Keratinocyte (primary cell): ENCODE results near the gene TMTC3. TPM values are rescaled to one million over a fixed set of nuclear protein-coding genes. Genes with fewer than 3 reads are reported as not detected.

Experiments
- DNase-seq: peaks from one replicate; pipeline ENCODE4 v3.0.0-alpha.2; 2011; ENCODE audit warnings: low read depth, missing footprints, low spot score
- FAIRE-seq: peaks from 2 replicates; lab custom pipeline; 2011; peaks lifted over from hg19 to GRCh38; lab: Jason Lieb, UNC
- H2AFZ ChIP-seq: 2 replicates; pipeline ENCODE4 v1.6.0; 2012; ENCODE audit warnings: low read length, control low read depth, inconsistent platforms; ENCODE audit not compliant: control insufficient read depth
- H3K27ac ChIP-seq: 2 replicates; pipeline ENCODE4 v1.5.1; 2011; ENCODE audit warnings: low read length; ENCODE audit not compliant: control insufficient read depth, insufficient read depth
- H3K27me3 ChIP-seq: 3 replicates; pipeline ENCODE4 v1.6.0; 2011; ENCODE audit warnings: low read length; ENCODE audit not compliant: control insufficient read depth, insufficient read depth; ENCODE audit errors: extremely low read depth
- H3K36me3 ChIP-seq, 2 experiments: 2 replicates in 1 of 2; 3 replicates in 1 of 2; pipeline ENCODE4 v1.5.1; 2011; ENCODE audit warnings: low read length in 2 of 2, mild to moderate bottlenecking in 1 of 2; ENCODE audit not compliant: control insufficient read depth in 2 of 2, insufficient read depth in 2 of 2; ENCODE audit errors: extremely low read depth in 1 of 2
- H3K4me1 ChIP-seq: 3 replicates; pipeline ENCODE4 v1.5.1; 2011; ENCODE audit warnings: low read length; ENCODE audit not compliant: control insufficient read depth, insufficient read depth; ENCODE audit errors: extremely low read depth
- H3K4me2 ChIP-seq: 3 replicates; pipeline ENCODE4 v1.6.0; 2011; ENCODE audit warnings: low read depth, low read length; ENCODE audit not compliant: control insufficient read depth, insufficient read depth; ENCODE audit errors: extremely low read depth
- H3K4me3 ChIP-seq, 3 experiments: fragments of 200-600 bp in 1 of 3; sonication (generic) in 1 of 3; 2 replicates in 2 of 3; 3 replicates in 1 of 3; pipeline ENCODE4 v1.5.1; 2011 to 2016; ENCODE audit warnings: low read length in 3 of 3, mild to moderate bottlenecking in 3 of 3, control low read depth in 2 of 3, inconsistent platforms in 1 of 3, low read depth in 1 of 3, mixed read lengths in 1 of 3, mixed run types in 1 of 3, moderate library complexity in 1 of 3; ENCODE audit not compliant: control insufficient read depth in 2 of 3, insufficient read depth in 2 of 3; ENCODE audit errors: extremely low read depth in 1 of 3
- H3K79me2 ChIP-seq: 2 replicates; pipeline ENCODE4 v1.6.0; 2012; ENCODE audit warnings: low read length; ENCODE audit not compliant: control insufficient read depth, insufficient read depth
- H3K9ac ChIP-seq: 3 replicates; pipeline ENCODE4 v1.6.0; 2011; ENCODE audit warnings: low read length; ENCODE audit not compliant: control insufficient read depth, insufficient read depth; ENCODE audit errors: extremely low read depth
- H3K9me1 ChIP-seq: 3 replicates; pipeline ENCODE4 v1.6.0; 2011; ENCODE audit warnings: low read length; ENCODE audit not compliant: control insufficient read depth, insufficient read depth; ENCODE audit errors: extremely low read depth
- H3K9me3 ChIP-seq: 2 replicates; pipeline ENCODE4 v1.5.1; 2012; ENCODE audit warnings: low read depth, low read length; ENCODE audit not compliant: control insufficient read depth
- H4K20me1 ChIP-seq: 3 replicates; pipeline ENCODE4 v1.6.0; 2011; ENCODE audit warnings: low read length; ENCODE audit not compliant: control insufficient read depth, insufficient read depth; ENCODE audit errors: extremely low read depth
- EZH2 ChIP-seq: IDR thresholded peaks from one replicate; pipeline ENCODE4 v1.6.1; 2012; ENCODE audit warnings: inconsistent platforms, mild to moderate bottlenecking, low read length, moderate library complexity
- dilution Hi-C: fragments of 300-500 bp; cut with MboI; formaldehyde crosslinking; loops from one replicate; pipeline ENCODE4 v1.7.0; 2020; ENCODE audit warnings: low sequenced_read_pairs; ENCODE audit not compliant: extremely low pct_ligation_motif_present
- polyA plus RNA-seq, 5 experiments: library from polyadenylated mRNA; depleted of rRNA in 3 of 5; stranded (reverse) in 3 of 5; stranded (forward) in 1 of 5; unstranded in 1 of 5; fragments of >200 nt; gene quantifications; 1 replicate in 1 of 5; 2 replicates in 3 of 5; 3 replicates in 1 of 5; pipeline versions ENCODE4 v1.2.1 to v1.2.3, GENCODE V29; 2011 to 2012; ENCODE audit warnings: missing spikeins in 2 of 5, low read depth in 1 of 5, low replicate concordance in 1 of 5
- TF ChIP-seq, protein P1 (sequence below), 3 experiments: IDR thresholded peaks in 1 of 3; conservative IDR thresholded peaks in 1 of 3; optimal IDR thresholded peaks in 1 of 3; 2 replicates in 2 of 3; 3 replicates in 1 of 3; pipeline versions ENCODE3 to v1.5.1; 2011; ENCODE audit warnings: low read length in 3 of 3, mild to moderate bottlenecking in 3 of 3, moderate library complexity in 2 of 3, control low read depth in 1 of 3, inconsistent platforms in 1 of 3; ENCODE audit not compliant: insufficient read depth in 2 of 3; ENCODE audit errors: extremely low read depth in 1 of 3

The TMTC3 gene
- polyA plus RNA-seq, 1 donor (not counting 4 experiments of a cell fraction or from before 2014, with no cell fraction given), result 35.1 TPM

DNA sequence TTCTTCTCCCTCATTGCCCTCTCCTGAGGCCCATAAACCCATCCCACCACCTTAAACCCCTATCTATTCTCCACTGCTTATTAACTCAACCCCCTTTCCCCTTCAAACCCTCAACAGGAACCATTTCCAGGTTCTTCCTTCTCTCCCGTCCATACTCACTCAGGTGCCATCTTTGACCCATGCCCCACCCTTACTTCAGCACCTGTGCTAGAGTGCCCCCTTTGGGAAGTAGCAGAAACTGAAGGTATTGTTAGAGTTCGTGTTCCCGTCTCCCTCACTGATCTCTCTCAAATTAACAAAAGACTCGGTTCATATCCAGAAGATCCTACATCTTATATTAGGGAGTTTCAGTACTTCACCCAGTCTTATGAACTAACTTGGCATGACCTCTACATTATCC, 86.6 kb downstream of the TMTC3 start:
- DNase-seq (no peak), FAIRE-seq (no peak)
- Histone ChIP-seq H3K27me3 (no peaks in the 10 kb centered on the region), H3K27ac (no peak overlapping the region), H3K4me3 (no peak overlapping the region), H3K36me3 (no peaks in the 10 kb centered on the region), H3K4me2 (no peak overlapping the region), H3K4me1 (no peaks in the 10 kb centered on the region), H3K9me1 (no peaks in the 10 kb centered on the region), H3K9me3 (no peaks in the 10 kb centered on the region), H4K20me1 (no peaks in the 10 kb centered on the region), H3K9ac (no peak overlapping the region), H2AFZ (no peak overlapping the region), H3K79me2 (no peaks in the 10 kb centered on the region)
- dilution Hi-C loops, result no loop called here
- TF ChIP-seq EZH2, result no peak
- TF ChIP-seq, protein P1, sequence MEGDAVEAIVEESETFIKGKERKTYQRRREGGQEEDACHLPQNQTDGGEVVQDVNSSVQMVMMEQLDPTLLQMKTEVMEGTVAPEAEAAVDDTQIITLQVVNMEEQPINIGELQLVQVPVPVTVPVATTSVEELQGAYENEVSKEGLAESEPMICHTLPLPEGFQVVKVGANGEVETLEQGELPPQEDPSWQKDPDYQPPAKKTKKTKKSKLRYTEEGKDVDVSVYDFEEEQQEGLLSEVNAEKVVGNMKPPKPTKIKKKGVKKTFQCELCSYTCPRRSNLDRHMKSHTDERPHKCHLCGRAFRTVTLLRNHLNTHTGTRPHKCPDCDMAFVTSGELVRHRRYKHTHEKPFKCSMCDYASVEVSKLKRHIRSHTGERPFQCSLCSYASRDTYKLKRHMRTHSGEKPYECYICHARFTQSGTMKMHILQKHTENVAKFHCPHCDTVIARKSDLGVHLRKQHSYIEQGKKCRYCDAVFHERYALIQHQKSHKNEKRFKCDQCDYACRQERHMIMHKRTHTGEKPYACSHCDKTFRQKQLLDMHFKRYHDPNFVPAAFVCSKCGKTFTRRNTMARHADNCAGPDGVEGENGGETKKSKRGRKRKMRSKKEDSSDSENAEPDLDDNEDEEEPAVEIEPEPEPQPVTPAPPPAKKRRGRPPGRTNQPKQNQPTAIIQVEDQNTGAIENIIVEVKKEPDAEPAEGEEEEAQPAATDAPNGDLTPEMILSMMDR (optimal IDR thresholded peaks at IDR 0.05 in 1 of 3, IDR thresholded peaks at IDR 0.05 in 1 of 3, conservative IDR thresholded peaks at IDR 0.05 in 1 of 3; ENCODE audit: extremely low read depth in 1 of 3, insufficient read depth in 2 of 3, low read length in 3 of 3), result no peak

DNA sequence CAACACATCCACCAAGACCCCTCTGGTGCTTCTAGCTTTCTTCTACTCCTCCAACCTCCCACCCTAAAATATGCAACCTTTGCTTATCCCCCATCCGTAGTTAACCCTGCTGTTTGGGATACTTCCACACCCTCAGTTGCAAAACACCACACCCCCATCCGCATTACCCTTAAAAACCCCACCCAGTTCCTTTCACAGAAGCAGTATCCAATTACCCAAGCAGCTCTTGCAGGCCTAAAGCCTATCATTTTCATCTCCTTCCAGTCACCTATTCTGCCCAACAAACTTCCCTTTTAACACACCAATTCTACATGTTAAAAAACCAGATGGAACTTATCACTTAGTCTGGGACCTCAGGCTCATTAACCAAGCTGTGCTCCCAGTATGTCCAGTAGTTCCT, 88.2 kb downstream of the TMTC3 start:
- Histone ChIP-seq H2AFZ (no peak overlapping the region), H3K27me3 (no peaks in the 10 kb centered on the region), H3K27ac (no peak overlapping the region), H3K9me3 (no peaks in the 10 kb centered on the region), H3K4me3 (no peak overlapping the region), H3K9ac (no peak overlapping the region), H3K79me2 (no peaks in the 10 kb centered on the region), H3K4me2 (no peak overlapping the region), H3K4me1 (no peaks in the 10 kb centered on the region), H4K20me1 (no peaks in the 10 kb centered on the region), H3K9me1 (no peaks in the 10 kb centered on the region), H3K36me3 (no peaks in the 10 kb centered on the region)
- dilution Hi-C loops, result no loop called here
- no peak for FAIRE-seq
- no peak for TF ChIP-seq EZH2
- TF ChIP-seq, protein P1 (optimal IDR thresholded peaks at IDR 0.05 in 1 of 3, IDR thresholded peaks at IDR 0.05 in 1 of 3, conservative IDR thresholded peaks at IDR 0.05 in 1 of 3; ENCODE audit: extremely low read depth in 1 of 3, insufficient read depth in 2 of 3, low read length in 3 of 3), result no peak
- DNase-seq, result no peak
